Esophagus squamous epithelium (tissue), 5 donors: ENCODE measurements around the gene RBP3. TPM values are rescaled to one million over a fixed set of nuclear protein-coding genes. Genes with fewer than 3 reads are reported as not detected.

ENCODE experiments used
- DNase-seq: peaks from one replicate; lab custom pipeline; 2025; lab: John Stamatoyannopoulos, UW
- H3K27ac ChIP-seq, 4 donors: fragments of 200-600 bp; sonication (generic); one replicate each; pipeline ENCODE4 v1.5.1; 2016 to 2019; ENCODE audit warnings: mild to moderate bottlenecking in 1 of 4
- H3K27me3 ChIP-seq, 4 donors: fragments of 200-600 bp; sonication (generic); 1 replicate in 3 of 4; 2 replicates in 1 of 4; pipeline versions ENCODE4 v1.5.1 to v1.6.0; 2017 to 2021; ENCODE audit warnings: antibody characterized with exemption in 1 of 4
- H3K36me3 ChIP-seq, 3 donors: fragments of 200-600 bp; sonication (generic); one replicate each; pipeline ENCODE4 v1.5.1; 2016 to 2019
- H3K4me1 ChIP-seq, 3 donors: fragments of 200-600 bp; sonication (generic); one replicate each; pipeline ENCODE4 v1.5.1; 2017 to 2019
- H3K4me3 ChIP-seq, 4 donors: fragments of 200-600 bp; sonication (generic); 1 replicate in 3 of 4; 2 replicates in 1 of 4; pipeline ENCODE4 v1.5.1; 2016 to 2019; ENCODE audit warnings: mild to moderate bottlenecking in 2 of 4, moderate library complexity in 1 of 4
- H3K9me3 ChIP-seq, 3 donors: fragments of 200-600 bp; sonication (generic); one replicate each; pipeline ENCODE4 v1.5.1; 2016 to 2019
- CTCF ChIP-seq, 6 experiments: fragments of 450-650 bp in 4 of 6; fragments of 200-600 bp in 2 of 6; sonication (generic) in 2 of 6; IDR thresholded peaks; one replicate each; pipeline ENCODE4 v1.5.1; 2016 to 2019; ENCODE audit warnings: antibody characterized with exemption in 6 of 6, mild to moderate bottlenecking in 4 of 6, moderate library complexity in 4 of 6
- POLR2A ChIP-seq, 4 donors: fragments of 450-650 bp; IDR thresholded peaks; one replicate each; pipeline ENCODE4 v1.6.1; 2017; ENCODE audit warnings: antibody characterized with exemption in 4 of 4, mild to moderate bottlenecking in 4 of 4, moderate library complexity in 3 of 4
- WGBS, 2 donors: methylation state at CpG; one replicate each; pipeline ENCODE4 v1.1.5; 2018; 5-methylcytosine and 5-hydroxymethylcytosine counted together
- intact Hi-C: fragments of 100-400 bp; cut with DNase I; formaldehyde crosslinking; loops from one replicate; pipeline ENCODE4 v1.15.0; 2022
- total RNA-seq, 4 donors: library from RNA; depleted of rRNA; stranded (reverse); fragments of >200 nt; gene quantifications; one replicate each; pipeline ENCODE4 v1.1.0, GENCODE V29; 2016
- donor health status: DM: yes; HTN: yes; CAD: no.

RBP3 gene
- total RNA-seq, 4 donors from 2014 or later = not detected

GRCh38 chr10:47366731-47367460 is 18.7 kb downstream of the RBP3 start:
- no peaks in the 10 kb centered on the region for H3K9me3 ChIP-seq
- WGBS, 2 donors = 74 to 79% methylated on average over 7 to 8 of the region's 8 CpGs
- TF ChIP-seq POLR2A (IDR thresholded peaks at IDR 0.05) = no peak
- TF ChIP-seq CTCF (IDR thresholded peaks at IDR 0.05) = no peak
- H3K4me1 ChIP-seq = peaks cover 0 to 4% (median 0%) of the 10 kb centered on the region in 3 donors
- intact Hi-C loops = no loop called here
- H3K27ac ChIP-seq = no peak overlapping the region
- H3K4me3 ChIP-seq = no peak overlapping the region
- no peaks in the 10 kb centered on the region for H3K36me3 ChIP-seq
- no peak for DNase-seq
- no peaks in the 10 kb centered on the region for H3K27me3 ChIP-seq

- Histone ChIP-seq H3K4me3 (no peak overlapping the region), H3K4me1 (no peaks in the 10 kb centered on the region), H3K9me3 (no peaks in the 10 kb centered on the region), H3K36me3 (no peaks in the 10 kb centered on the region), H3K27ac (no peak overlapping the region), H3K27me3 (no peaks in the 10 kb centered on the region)
- intact Hi-C loops = no loop called here
- 65 to 92% methylated on average over 2 to 10 of the region's 11 CpGs for WGBS, 2 donors
- TF ChIP-seq CTCF (IDR thresholded peaks at IDR 0.05) (no peak), POLR2A (IDR thresholded peaks at IDR 0.05) (no peak)
- no peak for DNase-seq
These were observed 19.5 kb downstream of the RBP3 start for GRCh38 chr10:47367646-47368045.

- TF ChIP-seq POLR2A (IDR thresholded peaks at IDR 0.05) = no peak
- no peak for TF ChIP-seq CTCF (IDR thresholded peaks at IDR 0.05)
- no peaks in the 10 kb centered on the region for H3K27me3 ChIP-seq
- H3K36me3 ChIP-seq = no peaks in the 10 kb centered on the region
- intact Hi-C loops = no loop called here
- no peaks in the 10 kb centered on the region for H3K4me1 ChIP-seq
- H3K27ac ChIP-seq = no peak overlapping the region
- no peaks in the 10 kb centered on the region for H3K9me3 ChIP-seq
- WGBS, 2 donors = 93% methylated on average over 5 of the region's 24 CpGs; no CpG with 5 or more reads in 1 of the 2 donors
- no peak for DNase-seq
- H3K4me3 ChIP-seq = no peak overlapping the region
These were observed 20.4 kb downstream of the RBP3 start for GRCh38 chr10:47368431-47369180.

- Histone ChIP-seq H3K4me1 (no peaks in the 10 kb centered on the region), H3K36me3 (no peaks in the 10 kb centered on the region), H3K4me3 (no peak overlapping the region), H3K27ac (no peak overlapping the region), H3K27me3 (no peaks in the 10 kb centered on the region), H3K9me3 (no peaks in the 10 kb centered on the region)
- DNase-seq = no peak
- intact Hi-C loops = no loop called here
- no peak for TF ChIP-seq POLR2A (IDR thresholded peaks at IDR 0.05)
- no peak for TF ChIP-seq CTCF (IDR thresholded peaks at IDR 0.05)
- WGBS, 2 donors = 59 to 84% methylated on average over 9 of the region's 9 CpGs
These were observed 21.2 kb downstream of the RBP3 start for GRCh38 chr10:47369251-47369894.
